Gastroesophageal sphincter (tissue), 4 donors: ENCODE results near the gene PLIN1. TPM values are rescaled to one million over a fixed set of nuclear protein-coding genes. Genes with fewer than 3 reads are reported as not detected.
A peak's percentile ranks its signal among the peaks of the same experiment; 100 is the strongest.

ENCODE experiments used
- ATAC-seq: fragments of 150-250 bp; one replicate; pipeline ENCODE4 v1.9.1; 2016; ENCODE audit warnings: mild to moderate bottlenecking, moderate library complexity
- H3K27ac ChIP-seq, 4 donors: fragments of 200-600 bp; sonication (generic) in 3 of 4; 1 replicate in 3 of 4; 2 replicates in 1 of 4; pipeline ENCODE4 v1.5.1; 2016 to 2019
- H3K27me3 ChIP-seq: fragments of 200-600 bp; sonication (generic); one replicate; pipeline ENCODE4 v1.5.1; 2019
- H3K36me3 ChIP-seq, 2 donors: fragments of 200-600 bp; sonication (generic); one replicate each; pipeline ENCODE4 v1.5.1; 2019; ENCODE audit warnings: control low read depth in 1 of 2
- H3K4me1 ChIP-seq, 3 donors: fragments of 200-600 bp; sonication (generic); 1 replicate in 2 of 3; 2 replicates in 1 of 3; pipeline ENCODE4 v1.5.1; 2016 to 2019; ENCODE audit warnings: control low read depth in 2 of 3
- H3K4me3 ChIP-seq, 2 donors: fragments of 200-600 bp; sonication (generic); one replicate each; pipeline ENCODE4 v1.5.1; 2019; ENCODE audit warnings: mild to moderate bottlenecking in 1 of 2, moderate library complexity in 1 of 2
- H3K9me3 ChIP-seq, 3 donors: fragments of 200-600 bp; sonication (generic); one replicate each; pipeline ENCODE4 v1.5.1; 2017 to 2019; ENCODE audit warnings: control low read depth in 2 of 3
- EP300 ChIP-seq: sonication (generic); formaldehyde crosslinking; IDR thresholded peaks from one replicate; pipeline ENCODE4 v1.6.1; 2017; ENCODE audit warnings: antibody characterized with exemption, mild to moderate bottlenecking
- POLR2A ChIP-seq, 2 donors: fragments of 450-650 bp; IDR thresholded peaks; one replicate each; pipeline ENCODE4 v1.6.1; 2017; ENCODE audit warnings: antibody characterized with exemption in 2 of 2, mild to moderate bottlenecking in 2 of 2, moderate library complexity in 1 of 2
- POLR2AphosphoS5 ChIP-seq: sonication (generic); formaldehyde crosslinking; IDR thresholded peaks from one replicate; pipeline ENCODE4 v1.6.1; 2017; ENCODE audit warnings: antibody characterized with exemption
- WGBS, 2 donors: methylation state at CpG; one replicate each; pipeline ENCODE4 v1.1.5; 2018; ENCODE audit warnings: low coverage in 1 of 2; 5-methylcytosine and 5-hydroxymethylcytosine counted together
- total RNA-seq, 4 donors: library from RNA; depleted of rRNA; stranded (reverse); fragments of >200 nt; gene quantifications; one replicate each; pipeline ENCODE4 v1.1.0, GENCODE V29; 2016
- TF ChIP-seq, protein P1 (sequence below), 4 experiments: fragments of 200-600 bp in 2 of 4; fragments of 450-650 bp in 2 of 4; sonication (generic) in 1 of 4; IDR thresholded peaks; one replicate each; pipeline ENCODE4 v1.5.1; 2017 to 2019; ENCODE audit warnings: antibody characterized with exemption in 4 of 4, mild to moderate bottlenecking in 2 of 4, moderate library complexity in 2 of 4

Gene PLIN1
- total RNA-seq, 4 donors from 2014 or later: 1.2 to 22.2 (median 2.5) TPM

DNA sequence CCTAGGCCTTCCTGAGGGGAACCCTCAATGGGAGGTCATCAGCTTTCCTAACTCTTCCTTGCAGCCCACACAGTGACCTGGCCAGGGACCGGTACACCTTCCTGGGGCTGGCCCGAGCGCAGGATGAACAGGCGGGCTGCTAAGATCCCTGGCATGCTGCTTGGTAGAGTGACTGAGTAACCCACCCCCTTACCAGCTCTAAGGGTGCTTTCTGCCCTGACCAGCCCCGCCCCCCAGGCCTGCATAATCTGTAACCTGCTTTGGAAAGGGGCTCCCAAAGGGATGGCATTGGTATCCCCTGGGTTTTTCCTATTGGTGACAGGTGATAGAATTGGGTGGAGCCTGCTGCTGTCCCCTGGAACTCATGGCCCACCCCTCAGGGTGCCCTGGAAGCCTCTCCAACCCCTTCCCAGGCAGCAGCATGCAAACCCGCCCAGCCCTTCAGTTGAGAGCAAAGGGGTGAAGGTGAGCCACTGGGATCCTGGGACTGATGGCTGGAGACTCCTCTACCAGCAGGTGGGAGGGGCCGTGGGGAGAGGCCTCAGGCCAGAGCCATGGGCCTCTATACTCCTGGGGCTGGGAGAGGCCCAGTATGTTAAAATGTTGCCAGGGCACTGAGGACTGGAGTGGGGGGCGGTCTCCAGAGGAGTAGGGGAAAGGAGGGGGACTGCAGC lies 12.8 kb downstream of the PLIN1 start:
- Histone ChIP-seq H3K4me1 (peaks cover 0 to 30% (median 10%) of the 10 kb centered on the region in 3 donors), H3K4me3 (peak overlapping the region in 1 of 2 donors; percentile 57), H3K27me3 (no peaks in the 10 kb centered on the region), H3K9me3 (no peaks in the 10 kb centered on the region), H3K27ac (peak overlapping the region; percentile 51 to 91 (median 88)), H3K36me3 (no peaks in the 10 kb centered on the region)
- no peak for TF ChIP-seq EP300
- no peak for TF ChIP-seq POLR2A (IDR thresholded peaks at IDR 0.05)
- TF ChIP-seq POLR2AphosphoS5: no peak
- TF ChIP-seq, protein P1, sequence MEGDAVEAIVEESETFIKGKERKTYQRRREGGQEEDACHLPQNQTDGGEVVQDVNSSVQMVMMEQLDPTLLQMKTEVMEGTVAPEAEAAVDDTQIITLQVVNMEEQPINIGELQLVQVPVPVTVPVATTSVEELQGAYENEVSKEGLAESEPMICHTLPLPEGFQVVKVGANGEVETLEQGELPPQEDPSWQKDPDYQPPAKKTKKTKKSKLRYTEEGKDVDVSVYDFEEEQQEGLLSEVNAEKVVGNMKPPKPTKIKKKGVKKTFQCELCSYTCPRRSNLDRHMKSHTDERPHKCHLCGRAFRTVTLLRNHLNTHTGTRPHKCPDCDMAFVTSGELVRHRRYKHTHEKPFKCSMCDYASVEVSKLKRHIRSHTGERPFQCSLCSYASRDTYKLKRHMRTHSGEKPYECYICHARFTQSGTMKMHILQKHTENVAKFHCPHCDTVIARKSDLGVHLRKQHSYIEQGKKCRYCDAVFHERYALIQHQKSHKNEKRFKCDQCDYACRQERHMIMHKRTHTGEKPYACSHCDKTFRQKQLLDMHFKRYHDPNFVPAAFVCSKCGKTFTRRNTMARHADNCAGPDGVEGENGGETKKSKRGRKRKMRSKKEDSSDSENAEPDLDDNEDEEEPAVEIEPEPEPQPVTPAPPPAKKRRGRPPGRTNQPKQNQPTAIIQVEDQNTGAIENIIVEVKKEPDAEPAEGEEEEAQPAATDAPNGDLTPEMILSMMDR (IDR thresholded peaks at IDR 0.05): no peak
- no peak for ATAC-seq
- 80% methylated on average over 1 of the region's 8 CpGs; no CpG with 5 or more reads in 1 of the 2 donors for WGBS, 2 donors

DNA sequence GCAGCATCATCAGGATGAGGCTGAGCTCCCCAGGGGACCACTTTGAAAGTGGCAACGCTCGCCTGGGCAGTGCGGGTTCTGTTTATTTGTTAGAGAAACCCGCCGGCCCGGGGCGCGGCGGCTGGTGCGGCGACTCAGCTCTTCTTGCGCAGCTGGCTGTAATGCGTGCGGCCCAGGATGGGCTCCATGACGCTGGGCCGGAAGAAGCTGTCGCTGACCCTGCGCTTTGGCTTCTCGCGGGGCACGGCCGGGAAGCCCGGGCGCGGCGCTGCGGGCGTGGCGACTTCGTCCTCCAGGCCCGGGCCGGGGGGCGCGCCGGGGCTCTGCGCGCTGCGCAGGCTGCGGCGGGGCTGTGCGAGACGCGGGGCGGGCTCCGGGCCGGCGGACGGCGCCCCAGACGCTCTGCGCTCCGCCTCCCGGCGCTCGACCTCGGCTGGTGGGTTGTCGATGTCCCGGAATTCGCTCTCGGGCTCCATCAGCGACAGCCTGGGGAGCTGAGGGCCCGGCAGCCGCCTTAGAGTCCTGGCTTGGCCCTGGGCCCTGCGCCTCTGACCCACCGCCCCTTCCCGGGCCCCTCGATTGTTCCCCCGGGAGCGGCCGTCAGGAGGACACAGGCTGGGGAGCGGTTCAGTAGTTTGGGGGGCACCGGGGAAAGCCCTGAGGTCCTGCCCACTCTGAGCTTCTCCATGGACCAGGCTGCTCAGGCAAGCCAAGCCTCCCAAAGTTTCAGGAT lies 13.6 kb downstream of the PLIN1 start:
- H3K9me3 ChIP-seq: no peaks in the 10 kb centered on the region
- peak overlapping the region; percentile 36 to 57 for H3K4me3 ChIP-seq
- ATAC-seq: peak; percentile 84
- H3K36me3 ChIP-seq: no peaks in the 10 kb centered on the region
- WGBS, 2 donors: 0% methylated on average over 5 to 6 of the region's 72 CpGs
- peaks cover 0 to 30% (median 10%) of the 10 kb centered on the region in 3 donors for H3K4me1 ChIP-seq
- H3K27ac ChIP-seq: peak overlapping the region; percentile 58 to 91 (median 88)
- no peak for TF ChIP-seq EP300
- TF ChIP-seq POLR2AphosphoS5: peak; percentile 54
- peak; percentile 50 to 66 for TF ChIP-seq POLR2A (IDR thresholded peaks at IDR 0.05)
- H3K27me3 ChIP-seq: no peaks in the 10 kb centered on the region

DNA sequence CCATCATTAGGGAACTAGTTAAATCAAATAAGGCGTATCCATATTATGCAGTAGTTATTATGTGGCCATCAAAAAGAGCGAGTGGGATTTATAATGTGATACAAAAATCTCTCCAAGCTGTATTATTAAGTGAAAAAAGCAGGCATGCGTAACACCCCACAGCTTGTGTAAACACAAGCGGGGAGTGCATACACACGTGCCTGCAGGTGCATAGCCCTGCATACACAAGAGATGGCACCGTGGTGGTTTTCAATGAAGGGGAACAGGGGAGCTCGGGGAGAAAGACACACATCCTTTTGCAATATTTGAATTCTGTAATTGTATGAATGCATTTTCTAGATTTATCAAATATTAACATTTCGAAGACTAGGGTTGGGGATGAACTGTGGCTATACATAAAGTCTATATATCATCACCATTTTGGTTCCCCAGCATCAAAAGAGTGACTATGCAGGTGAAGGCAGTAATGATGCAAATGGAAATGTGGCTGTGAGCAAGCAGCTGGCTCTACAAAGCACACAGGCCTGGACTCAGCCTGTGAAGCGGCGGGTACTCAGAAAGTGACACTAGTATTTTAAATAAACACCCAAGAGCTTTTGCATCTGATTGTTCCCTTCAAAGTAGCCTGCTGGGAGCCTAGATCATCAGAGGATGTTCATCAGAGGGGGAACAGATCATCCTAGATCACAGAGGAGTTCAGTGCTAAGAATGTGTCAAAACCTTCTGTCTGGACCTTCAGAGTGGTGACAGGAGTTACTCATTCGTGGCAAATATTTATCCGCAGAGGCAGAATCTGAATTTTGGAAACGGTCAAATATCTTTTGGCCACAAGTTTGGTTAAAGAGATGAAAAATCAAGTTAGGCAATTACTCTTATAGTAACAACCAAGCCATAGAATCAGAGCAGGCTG lies 14.5 kb downstream of the PLIN1 start:
- Histone ChIP-seq H3K4me1 (peaks cover 0 to 30% (median 10%) of the 10 kb centered on the region in 3 donors), H3K27me3 (no peaks in the 10 kb centered on the region), H3K27ac (peak overlapping the region; percentile 58 to 91 (median 80)), H3K4me3 (peak overlapping the region; percentile 36 to 57), H3K9me3 (no peaks in the 10 kb centered on the region), H3K36me3 (no peaks in the 10 kb centered on the region)
- WGBS, 2 donors: 60 to 81% methylated on average over 7 to 13 of the region's 13 CpGs
- TF ChIP-seq, protein P1 (IDR thresholded peaks at IDR 0.05): no peak
- no peak for TF ChIP-seq EP300
- no peak for TF ChIP-seq POLR2AphosphoS5
- TF ChIP-seq POLR2A (IDR thresholded peaks at IDR 0.05): no peak
- ATAC-seq: no peak

DNA sequence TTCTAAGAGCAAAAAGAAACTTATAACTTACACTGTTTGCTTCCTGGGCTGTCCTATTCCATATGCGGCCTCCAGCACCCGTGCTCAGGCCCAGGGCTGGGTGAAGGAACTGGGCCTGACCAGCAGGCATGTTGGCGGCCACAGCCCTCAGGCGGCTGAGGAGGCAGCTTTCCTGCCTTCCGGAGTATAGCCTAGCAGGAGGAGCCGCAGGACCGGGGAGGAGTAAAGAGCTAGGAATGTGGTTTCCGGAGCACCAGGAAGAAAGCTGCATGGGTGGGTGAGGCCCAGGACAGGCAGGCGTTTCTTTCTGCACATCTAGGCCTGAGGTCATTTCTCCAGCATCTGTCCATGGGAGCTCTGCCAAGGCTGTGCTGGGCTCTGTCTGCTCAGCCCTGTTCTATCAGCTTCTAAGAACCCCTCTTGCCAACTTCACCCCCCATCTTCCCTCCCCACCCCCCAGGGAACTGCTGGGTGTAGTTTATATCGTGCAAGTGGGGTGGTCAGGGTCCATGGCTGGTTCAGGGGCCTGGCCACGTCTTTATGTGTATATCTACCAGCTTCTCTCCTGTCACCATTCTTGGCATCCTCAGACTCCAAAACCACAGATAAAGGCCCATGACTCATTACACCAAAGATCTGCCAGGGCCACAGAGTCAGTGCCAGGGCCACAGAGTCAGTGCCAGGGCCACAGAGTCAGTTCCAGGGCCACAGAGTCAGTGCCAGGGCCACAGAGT lies 16.1 kb downstream of the PLIN1 start:
- Histone ChIP-seq H3K9me3 (no peaks in the 10 kb centered on the region), H3K27ac (peak overlapping the region in 3 of 4 donors; percentile 52 to 62 (median 55)), H3K4me1 (peaks cover 0 to 30% (median 10%) of the 10 kb centered on the region in 3 donors), H3K36me3 (no peaks in the 10 kb centered on the region), H3K27me3 (no peaks in the 10 kb centered on the region), H3K4me3 (no peak overlapping the region)
- ATAC-seq: peak; percentile 82
- TF ChIP-seq, protein P1 (IDR thresholded peaks at IDR 0.05): no peak
- TF ChIP-seq POLR2A (IDR thresholded peaks at IDR 0.05): peak in 1 of 2 donors; percentile 11
- 60% methylated on average over 1 of the region's 11 CpGs; no CpG with 5 or more reads in 1 of the 2 donors for WGBS, 2 donors
